Measurements from ENCODE around the gene NPNT.

NPNT gene

GRCh38 chr4:105950701-105951100, 55.4 kb downstream of the NPNT start:
- TF ChIP-seq EZH2phosphoT487 (IDR thresholded peaks at IDR 0.05; ENCODE audit: borderline replicate concordance) (no peak), CTCF (conservative IDR thresholded peaks at IDR 0.05; ENCODE audit: low read length) (no peak)
- H3K9me3 ChIP-seq (ENCODE audit: insufficient read depth, low read depth, low read length): no peaks in the 10 kb centered on the region
- no peaks in the 10 kb centered on the region for H4K20me1 ChIP-seq (ENCODE audit: insufficient read depth, low read length, poor library complexity, severe bottlenecking)
- H3K9me2 ChIP-seq (replicated peaks; ENCODE audit: low read depth, low read length): no peaks in the 10 kb centered on the region
- H3K9ac ChIP-seq (ENCODE audit: low read depth, low read length, poor library complexity, severe bottlenecking): no peak overlapping the region
- no peaks in the 10 kb centered on the region for H3K27me3 ChIP-seq (ENCODE audit: insufficient read depth, low read length, poor library complexity, severe bottlenecking)
- H3K4me3 ChIP-seq (ENCODE audit: low read length, poor library complexity, severe bottlenecking): no peak overlapping the region
- H3K4me1 ChIP-seq (ENCODE audit: insufficient read depth, low read length, poor library complexity, severe bottlenecking): peaks cover 9% of the 10 kb centered on the region
- no peaks in the 10 kb centered on the region for H3K79me2 ChIP-seq (ENCODE audit: insufficient read depth, low read length)
- no peak overlapping the region for H2AFZ ChIP-seq (ENCODE audit: low read length)
- H3F3A ChIP-seq (ENCODE audit: low read depth): no peaks in the 10 kb centered on the region; the same call in 1 of the 2 replicates
- no peak overlapping the region for H3K4me2 ChIP-seq (ENCODE audit: low read depth, low read length, poor library complexity, severe bottlenecking)
- no peaks in the 10 kb centered on the region for H3K36me3 ChIP-seq (ENCODE audit: insufficient read depth, low read length)

GRCh38 chr4:105951198-105951597, 55.9 kb downstream of the NPNT start:
- H3K9me3 ChIP-seq (ENCODE audit: insufficient read depth, low read depth, low read length): no peaks in the 10 kb centered on the region
- no peaks in the 10 kb centered on the region for H3K27me3 ChIP-seq (ENCODE audit: insufficient read depth, low read length, poor library complexity, severe bottlenecking)
- no peak overlapping the region for H3K4me3 ChIP-seq (ENCODE audit: low read length, poor library complexity, severe bottlenecking)
- H2AFZ ChIP-seq (ENCODE audit: low read length): no peak overlapping the region
- no peaks in the 10 kb centered on the region for H3K79me2 ChIP-seq (ENCODE audit: insufficient read depth, low read length)
- H3K9ac ChIP-seq (ENCODE audit: low read depth, low read length, poor library complexity, severe bottlenecking): no peak overlapping the region
- TF ChIP-seq CTCF (conservative IDR thresholded peaks at IDR 0.05; ENCODE audit: low read length) (no peak), EZH2phosphoT487 (IDR thresholded peaks at IDR 0.05; ENCODE audit: borderline replicate concordance) (no peak)
- H3K4me2 ChIP-seq (ENCODE audit: low read depth, low read length, poor library complexity, severe bottlenecking): no peak overlapping the region
- H3K4me1 ChIP-seq (ENCODE audit: insufficient read depth, low read length, poor library complexity, severe bottlenecking): peaks cover 9% of the 10 kb centered on the region
- H3K36me3 ChIP-seq (ENCODE audit: insufficient read depth, low read length): no peaks in the 10 kb centered on the region
- H4K20me1 ChIP-seq (ENCODE audit: insufficient read depth, low read length, poor library complexity, severe bottlenecking): no peaks in the 10 kb centered on the region
- H3F3A ChIP-seq (ENCODE audit: low read depth): no peaks in the 10 kb centered on the region; the same call in 1 of the 2 replicates
- no peaks in the 10 kb centered on the region for H3K9me2 ChIP-seq (replicated peaks; ENCODE audit: low read depth, low read length)

- no peaks in the 10 kb centered on the region; the same call in 1 of the 2 replicates for H3F3A ChIP-seq (ENCODE audit: low read depth)
- H3K4me2 ChIP-seq (ENCODE audit: low read depth, low read length, poor library complexity, severe bottlenecking): no peak overlapping the region
- no peak for TF ChIP-seq CTCF (conservative IDR thresholded peaks at IDR 0.05; ENCODE audit: low read length)
- no peak for TF ChIP-seq EZH2phosphoT487 (IDR thresholded peaks at IDR 0.05; ENCODE audit: borderline replicate concordance)
- H3K4me3 ChIP-seq (ENCODE audit: low read length, poor library complexity, severe bottlenecking): no peak overlapping the region
- H3K9ac ChIP-seq (ENCODE audit: low read depth, low read length, poor library complexity, severe bottlenecking): no peak overlapping the region
- no peaks in the 10 kb centered on the region for H3K9me2 ChIP-seq (replicated peaks; ENCODE audit: low read depth, low read length)
- H3K79me2 ChIP-seq (ENCODE audit: insufficient read depth, low read length): no peaks in the 10 kb centered on the region
- no peaks in the 10 kb centered on the region for H3K9me3 ChIP-seq (ENCODE audit: insufficient read depth, low read depth, low read length)
- H3K27me3 ChIP-seq (ENCODE audit: insufficient read depth, low read length, poor library complexity, severe bottlenecking): no peaks in the 10 kb centered on the region
- H3K36me3 ChIP-seq (ENCODE audit: insufficient read depth, low read length): no peaks in the 10 kb centered on the region
- H4K20me1 ChIP-seq (ENCODE audit: insufficient read depth, low read length, poor library complexity, severe bottlenecking): no peaks in the 10 kb centered on the region
- H2AFZ ChIP-seq (ENCODE audit: low read length): no peak overlapping the region
- peaks cover 9% of the 10 kb centered on the region for H3K4me1 ChIP-seq (ENCODE audit: insufficient read depth, low read length, poor library complexity, severe bottlenecking)
These were observed 57.3 kb downstream of the NPNT start for GRCh38 chr4:105952591-105952990.

Measured in Loucy (cell line).